ENCODE data around the gene LIPH. TPM values are rescaled to one million over a fixed set of nuclear protein-coding genes. Genes with fewer than 3 reads are reported as not detected.

Gene LIPH
- total RNA-seq, 1 donor from 2014 or later = not detected

DNA sequence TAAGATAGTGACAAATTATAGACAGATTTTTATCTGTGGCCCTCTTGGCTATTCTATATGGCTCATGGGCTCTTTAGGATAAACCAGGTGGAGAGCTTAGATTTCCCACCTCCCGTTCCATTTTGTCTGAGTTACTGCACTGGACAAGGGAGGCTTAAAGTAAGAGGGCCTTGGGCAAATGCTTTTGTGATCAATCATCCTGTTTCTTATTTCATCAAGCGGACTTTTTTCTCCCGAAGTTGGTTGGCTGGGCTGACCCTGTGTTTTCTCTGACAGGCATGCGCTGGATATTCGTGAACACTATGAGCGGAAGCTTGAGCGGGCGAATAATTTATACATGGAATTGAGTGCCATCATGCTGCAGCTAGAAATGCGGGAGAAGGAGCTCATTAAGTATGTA, 86.9 kb downstream of the LIPH start:
- Mint-ChIP-seq H3K9me3 (no peaks in the 10 kb centered on the region), H3K27ac (ENCODE audit: unreplicated experiment) (no peak overlapping the region), H3K27me3 (ENCODE audit: low read depth) (no peaks in the 10 kb centered on the region), H3K4me1 (no peaks in the 10 kb centered on the region), H3K36me3 (ENCODE audit: low read depth) (peaks cover 3% of the 10 kb centered on the region), H3K4me3 (no peak overlapping the region)
- no peak for DNase-seq (ENCODE audit: low read depth, low spot score)
- TF ChIP-seq, protein P1, sequence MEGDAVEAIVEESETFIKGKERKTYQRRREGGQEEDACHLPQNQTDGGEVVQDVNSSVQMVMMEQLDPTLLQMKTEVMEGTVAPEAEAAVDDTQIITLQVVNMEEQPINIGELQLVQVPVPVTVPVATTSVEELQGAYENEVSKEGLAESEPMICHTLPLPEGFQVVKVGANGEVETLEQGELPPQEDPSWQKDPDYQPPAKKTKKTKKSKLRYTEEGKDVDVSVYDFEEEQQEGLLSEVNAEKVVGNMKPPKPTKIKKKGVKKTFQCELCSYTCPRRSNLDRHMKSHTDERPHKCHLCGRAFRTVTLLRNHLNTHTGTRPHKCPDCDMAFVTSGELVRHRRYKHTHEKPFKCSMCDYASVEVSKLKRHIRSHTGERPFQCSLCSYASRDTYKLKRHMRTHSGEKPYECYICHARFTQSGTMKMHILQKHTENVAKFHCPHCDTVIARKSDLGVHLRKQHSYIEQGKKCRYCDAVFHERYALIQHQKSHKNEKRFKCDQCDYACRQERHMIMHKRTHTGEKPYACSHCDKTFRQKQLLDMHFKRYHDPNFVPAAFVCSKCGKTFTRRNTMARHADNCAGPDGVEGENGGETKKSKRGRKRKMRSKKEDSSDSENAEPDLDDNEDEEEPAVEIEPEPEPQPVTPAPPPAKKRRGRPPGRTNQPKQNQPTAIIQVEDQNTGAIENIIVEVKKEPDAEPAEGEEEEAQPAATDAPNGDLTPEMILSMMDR (conservative IDR thresholded peaks at IDR 0.05) = no peak

DNA sequence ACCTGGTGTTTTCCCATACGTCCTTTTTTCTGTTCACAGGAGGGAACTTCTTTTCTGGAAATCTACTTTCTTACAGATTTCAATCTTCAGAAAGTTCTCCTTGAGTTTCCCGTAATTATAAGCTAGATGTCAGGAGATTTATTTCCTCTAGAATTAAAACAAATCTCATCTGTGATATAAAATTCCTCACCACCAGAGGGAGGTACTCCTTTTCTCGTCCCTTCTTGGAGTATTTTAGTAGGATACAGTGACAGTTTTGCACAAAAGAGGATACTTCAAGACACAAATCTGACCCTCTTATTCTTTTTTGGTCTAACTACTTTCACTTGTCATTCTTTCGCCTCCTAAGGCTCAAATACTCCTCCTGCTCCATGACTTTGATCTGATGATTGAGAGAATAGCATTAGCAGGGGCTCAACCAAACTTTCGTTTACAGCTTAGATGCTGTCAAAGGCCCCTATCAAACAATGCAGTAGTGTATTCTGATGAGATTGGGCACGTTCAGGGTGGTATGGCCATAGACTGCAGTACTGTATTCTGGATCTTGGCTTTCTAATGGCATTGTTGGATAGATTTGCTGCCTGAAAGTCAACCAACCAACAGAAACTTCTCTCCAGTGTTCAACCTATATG, 91.6 kb downstream of the LIPH start:
- TF ChIP-seq, protein P1 (conservative IDR thresholded peaks at IDR 0.05) = peak; percentile 59
- H3K9me3 Mint-ChIP-seq = no peaks in the 10 kb centered on the region
- no peaks in the 10 kb centered on the region for H3K27me3 Mint-ChIP-seq (ENCODE audit: low read depth)
- DNase-seq (ENCODE audit: low read depth, low spot score) = no peak
- H3K36me3 Mint-ChIP-seq (ENCODE audit: low read depth) = peaks cover 3% of the 10 kb centered on the region
- H3K4me1 Mint-ChIP-seq = no peaks in the 10 kb centered on the region
- H3K27ac Mint-ChIP-seq (ENCODE audit: unreplicated experiment) = no peak overlapping the region
- H3K4me3 Mint-ChIP-seq = no peak overlapping the region

DNA sequence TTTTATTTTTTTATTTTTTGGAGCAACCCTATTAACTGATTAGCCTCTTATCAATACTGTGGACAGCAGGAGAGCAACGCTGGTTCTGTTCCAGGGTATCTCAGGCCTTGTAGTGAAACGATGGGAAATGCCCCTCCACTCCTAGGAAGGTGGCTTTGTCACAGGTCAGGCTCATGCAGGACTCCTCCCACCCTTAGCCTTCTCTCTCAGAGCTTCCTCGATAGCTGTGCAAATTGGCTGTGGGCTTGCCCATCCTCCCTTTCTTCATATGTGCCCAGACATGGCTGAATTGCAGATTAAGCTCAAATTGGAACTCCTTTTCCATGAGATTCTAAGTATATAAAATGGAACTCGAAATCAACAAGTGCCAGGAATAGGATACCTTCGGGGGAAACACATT, 92.1 kb downstream of the LIPH start:
- Mint-ChIP-seq H3K9me3 (no peaks in the 10 kb centered on the region), H3K36me3 (ENCODE audit: low read depth) (peaks cover 3% of the 10 kb centered on the region), H3K4me3 (no peak overlapping the region)

DNA sequence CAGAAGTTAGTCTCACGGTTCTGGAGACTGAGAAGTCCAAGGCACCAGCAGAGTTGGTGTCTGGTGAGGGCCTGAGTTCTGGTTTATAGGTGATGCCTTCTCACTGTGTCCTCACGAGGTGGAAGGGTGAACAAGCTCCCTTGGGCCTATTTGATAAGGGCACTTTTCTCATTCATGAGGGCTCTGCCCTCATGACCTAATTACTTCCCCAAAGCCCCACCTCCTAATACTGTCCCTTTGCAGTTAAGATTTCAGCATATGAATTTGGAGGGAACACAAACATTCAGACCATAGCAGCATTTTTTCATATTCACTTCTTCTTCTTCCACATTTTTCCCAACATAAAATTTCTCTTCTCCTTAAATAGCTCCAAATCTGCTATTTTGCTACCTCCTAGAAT, 95.0 kb downstream of the LIPH start:
- TF ChIP-seq, protein P1 (conservative IDR thresholded peaks at IDR 0.05) = no peak
- H3K27me3 Mint-ChIP-seq (ENCODE audit: low read depth) = no peaks in the 10 kb centered on the region

More for the DNA sequence above, 92.1 kb downstream of the LIPH start:
- DNase-seq (ENCODE audit: low read depth, low spot score) = no peak
- Mint-ChIP-seq H3K27ac (ENCODE audit: unreplicated experiment) (no peak overlapping the region), H3K4me1 (no peaks in the 10 kb centered on the region), H3K27me3 (ENCODE audit: low read depth) (no peaks in the 10 kb centered on the region)
- TF ChIP-seq, protein P1 (conservative IDR thresholded peaks at IDR 0.05) = no peak

More for the DNA sequence above, 95.0 kb downstream of the LIPH start:
- no peak for DNase-seq (ENCODE audit: low read depth, low spot score)
- Mint-ChIP-seq H3K36me3 (ENCODE audit: low read depth) (no peaks in the 10 kb centered on the region), H3K4me3 (no peak overlapping the region), H3K9me3 (no peaks in the 10 kb centered on the region), H3K27ac (ENCODE audit: unreplicated experiment) (no peak overlapping the region), H3K4me1 (no peaks in the 10 kb centered on the region)

Other genes with a start within 250 kb of the LIPH start
- gene MAP3K13, start 189.5 kb downstream of the LIPH start, total RNA-seq = 18.8 and 20.7 TPM in 2 replicates
- 19.9 and 20.2 TPM in 2 replicates for gene TMEM41A, start 53.6 kb downstream of the LIPH start, total RNA-seq
- 46.7 and 55.6 TPM in 2 replicates for gene SENP2, start 33.7 kb upstream of the LIPH start, total RNA-seq

All from neural crest cell (in vitro differentiated cells).